SK-N-SH treated with all-trans-retinoic acid at 6 μM for 48 hours (cell line): ENCODE data around the gene PRKACA.

Experiments
- ATAC-seq: fragments of 200-7000 bp; cut with Tn5 transposase; 3 replicates; pipeline ENCODE4 v1.9.1; 2020; ENCODE audit warnings: mild to moderate bottlenecking, moderate library complexity
- ARNTL ChIP-seq: fragments of 450-650 bp; formaldehyde crosslinking; IDR thresholded peaks from 2 replicates; pipeline ENCODE4 v1.5.0; 2020; ENCODE audit warnings: low read depth, mild to moderate bottlenecking, moderate library complexity, borderline replicate concordance
- BACH2 ChIP-seq: fragments of 250-450 bp; sonication (Bioruptor Pico); IDR thresholded peaks from 2 replicates; pipeline ENCODE4 v1.9.0; 2021; ENCODE audit warnings: mild to moderate bottlenecking, borderline replicate concordance
- CSDC2 ChIP-seq: fragments of 250-450 bp; sonication (Bioruptor Pico); IDR thresholded peaks from 2 replicates; pipeline ENCODE4 v1.5.0; 2020; ENCODE audit warnings: mild to moderate bottlenecking, moderate library complexity
- ESRRG ChIP-seq: fragments of 250-450 bp; sonication (Bioruptor Pico); IDR thresholded peaks from 2 replicates; pipeline ENCODE4 v1.6.1; 2021; ENCODE audit warnings: mild to moderate bottlenecking
- GLIS3 ChIP-seq: fragments of 250-450 bp; sonication (Bioruptor Pico); IDR thresholded peaks from 2 replicates; pipeline ENCODE4 v1.5.0; 2020; ENCODE audit warnings: mild to moderate bottlenecking, moderate library complexity
- ISL1 ChIP-seq: fragments of 250-450 bp; sonication (Bioruptor Pico); IDR thresholded peaks from 2 replicates; pipeline ENCODE4 v2.1.2; 2022; ENCODE audit warnings: mild to moderate bottlenecking, moderate library complexity
- OSR1 ChIP-seq: fragments of 250-450 bp; sonication (Bioruptor Pico); IDR thresholded peaks from 2 replicates; pipeline ENCODE4 v1.8.0; 2022; ENCODE audit warnings: moderate library complexity, mild to moderate bottlenecking, inconsistent platforms
- PPARA ChIP-seq: fragments of 250-450 bp; sonication (Bioruptor Pico); IDR thresholded peaks from 2 replicates; pipeline ENCODE4 v1.5.0; 2020; ENCODE audit warnings: mild to moderate bottlenecking, borderline replicate concordance
- SNAI2 ChIP-seq: fragments of 250-450 bp; sonication (Bioruptor Pico); IDR thresholded peaks from 2 replicates; pipeline ENCODE4 v1.5.0; 2020; ENCODE audit warnings: mild to moderate bottlenecking, moderate library complexity
- TCF4 ChIP-seq: fragments of 250-450 bp; sonication (Bioruptor Pico); IDR thresholded peaks from 2 replicates; pipeline ENCODE4 v1.8.0; 2021; ENCODE audit warnings: mild to moderate bottlenecking, moderate library complexity, borderline replicate concordance
- TOX ChIP-seq: fragments of 250-450 bp; sonication (Bioruptor Pico); IDR thresholded peaks from 2 replicates; pipeline ENCODE4 v1.8.0; 2021; ENCODE audit warnings: mild to moderate bottlenecking, moderate library complexity, borderline replicate concordance
- ZC3H10 ChIP-seq: fragments of 250-450 bp; sonication (Bioruptor Pico); IDR thresholded peaks from 2 replicates; pipeline ENCODE4 v1.5.1; 2021; ENCODE audit warnings: mild to moderate bottlenecking, moderate library complexity
- ZFP3 ChIP-seq: fragments of 250-450 bp; sonication (Bioruptor Pico); IDR thresholded peaks from 2 replicates; pipeline ENCODE4 v1.5.0; 2020; ENCODE audit warnings: mild to moderate bottlenecking, moderate library complexity
- ZFP30 ChIP-seq: fragments of 450-650 bp; formaldehyde crosslinking; IDR thresholded peaks from 2 replicates; pipeline ENCODE4 v1.5.0; 2022; ENCODE audit warnings: mild to moderate bottlenecking, moderate library complexity
- ZNF565 ChIP-seq: fragments of 450-650 bp; formaldehyde crosslinking; conservative IDR thresholded peaks from 2 replicates; pipeline ENCODE4 v1.5.0; 2020; ENCODE audit warnings: low read depth, mild to moderate bottlenecking, moderate library complexity
- ZNF70 ChIP-seq: fragments of 450-650 bp; formaldehyde crosslinking; IDR thresholded peaks from 2 replicates; pipeline ENCODE4 v1.5.0; 2020; ENCODE audit warnings: mild to moderate bottlenecking, moderate library complexity
- TF ChIP-seq, protein P1 (sequence below): fragments of 250-450 bp; sonication (Bioruptor Pico); IDR thresholded peaks from 2 replicates; pipeline ENCODE4 v1.5.0; 2020; ENCODE audit warnings: mild to moderate bottlenecking, moderate library complexity
- TF ChIP-seq, protein P2 (sequence below): fragments of 250-450 bp; sonication (Bioruptor Pico); IDR thresholded peaks from 2 replicates; pipeline ENCODE4 v1.8.0; 2021; ENCODE audit warnings: low read depth, mild to moderate bottlenecking, moderate library complexity, borderline replicate concordance
- TF ChIP-seq, protein P3 (sequence below): fragments of 250-450 bp; sonication (Bioruptor Pico); IDR thresholded peaks from 2 replicates; pipeline ENCODE4 v1.5.1; 2020; ENCODE audit warnings: low read depth, mild to moderate bottlenecking, moderate library complexity
- TF ChIP-seq, protein P4 (sequence below): fragments of 250-450 bp; sonication (Bioruptor Pico); IDR thresholded peaks from 2 replicates; pipeline ENCODE4 v1.8.0; 2020; ENCODE audit warnings: mild to moderate bottlenecking, moderate library complexity, borderline replicate concordance
- TF ChIP-seq, protein P5 (sequence below): fragments of 250-450 bp; sonication (Bioruptor Pico); IDR thresholded peaks from 2 replicates; pipeline ENCODE4 v1.5.1; 2021; ENCODE audit warnings: mild to moderate bottlenecking, moderate library complexity

The PRKACA gene

DNA sequence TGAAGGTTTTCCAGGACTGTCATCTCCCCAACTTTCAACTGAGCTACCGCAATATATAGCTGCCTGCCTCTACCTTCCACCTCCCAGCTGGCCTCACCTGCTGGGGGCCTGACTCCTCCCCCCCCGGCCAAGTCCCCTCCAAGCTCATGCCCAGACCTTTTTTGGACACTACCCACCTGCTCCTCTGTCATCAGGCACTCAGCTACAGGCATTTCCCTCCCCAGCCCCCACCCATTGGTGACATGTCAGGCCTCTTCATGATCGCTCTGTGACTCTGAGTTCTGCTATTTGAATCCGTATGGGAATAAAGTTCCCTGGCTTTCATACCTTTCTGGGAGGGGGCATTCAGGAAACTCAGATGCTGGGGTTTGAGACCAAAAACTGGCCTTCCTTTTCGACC lies 1.8 kb downstream of the PRKACA start (continued):
- TF ChIP-seq, protein P1, sequence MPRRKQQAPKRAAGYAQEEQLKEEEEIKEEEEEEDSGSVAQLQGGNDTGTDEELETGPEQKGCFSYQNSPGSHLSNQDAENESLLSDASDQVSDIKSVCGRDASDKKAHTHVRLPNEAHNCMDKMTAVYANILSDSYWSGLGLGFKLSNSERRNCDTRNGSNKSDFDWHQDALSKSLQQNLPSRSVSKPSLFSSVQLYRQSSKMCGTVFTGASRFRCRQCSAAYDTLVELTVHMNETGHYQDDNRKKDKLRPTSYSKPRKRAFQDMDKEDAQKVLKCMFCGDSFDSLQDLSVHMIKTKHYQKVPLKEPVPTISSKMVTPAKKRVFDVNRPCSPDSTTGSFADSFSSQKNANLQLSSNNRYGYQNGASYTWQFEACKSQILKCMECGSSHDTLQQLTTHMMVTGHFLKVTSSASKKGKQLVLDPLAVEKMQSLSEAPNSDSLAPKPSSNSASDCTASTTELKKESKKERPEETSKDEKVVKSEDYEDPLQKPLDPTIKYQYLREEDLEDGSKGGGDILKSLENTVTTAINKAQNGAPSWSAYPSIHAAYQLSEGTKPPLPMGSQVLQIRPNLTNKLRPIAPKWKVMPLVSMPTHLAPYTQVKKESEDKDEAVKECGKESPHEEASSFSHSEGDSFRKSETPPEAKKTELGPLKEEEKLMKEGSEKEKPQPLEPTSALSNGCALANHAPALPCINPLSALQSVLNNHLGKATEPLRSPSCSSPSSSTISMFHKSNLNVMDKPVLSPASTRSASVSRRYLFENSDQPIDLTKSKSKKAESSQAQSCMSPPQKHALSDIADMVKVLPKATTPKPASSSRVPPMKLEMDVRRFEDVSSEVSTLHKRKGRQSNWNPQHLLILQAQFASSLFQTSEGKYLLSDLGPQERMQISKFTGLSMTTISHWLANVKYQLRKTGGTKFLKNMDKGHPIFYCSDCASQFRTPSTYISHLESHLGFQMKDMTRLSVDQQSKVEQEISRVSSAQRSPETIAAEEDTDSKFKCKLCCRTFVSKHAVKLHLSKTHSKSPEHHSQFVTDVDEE: no peak

DNA sequence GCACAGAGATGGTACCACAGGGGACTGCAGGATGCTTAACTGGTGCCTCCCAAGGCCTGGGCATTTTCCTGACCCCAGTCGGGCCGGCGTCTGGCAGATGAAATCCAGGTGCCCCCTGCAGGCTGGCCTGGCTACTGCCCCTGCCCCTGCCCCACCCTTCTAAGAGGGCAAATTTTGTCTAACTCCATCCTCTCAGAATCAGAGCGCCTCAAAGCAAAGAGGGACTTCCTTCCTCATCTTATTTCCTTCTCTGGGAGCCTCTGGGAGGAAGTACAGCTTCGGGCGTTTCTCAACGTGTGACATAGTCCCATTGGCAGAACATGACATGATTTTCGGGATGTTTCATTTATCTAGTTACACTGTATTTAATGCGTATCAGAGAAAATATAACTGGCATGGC lies 2.7 kb downstream of the PRKACA start:
- TF ChIP-seq, protein P1: no peak
- TF ChIP-seq, protein P2, sequence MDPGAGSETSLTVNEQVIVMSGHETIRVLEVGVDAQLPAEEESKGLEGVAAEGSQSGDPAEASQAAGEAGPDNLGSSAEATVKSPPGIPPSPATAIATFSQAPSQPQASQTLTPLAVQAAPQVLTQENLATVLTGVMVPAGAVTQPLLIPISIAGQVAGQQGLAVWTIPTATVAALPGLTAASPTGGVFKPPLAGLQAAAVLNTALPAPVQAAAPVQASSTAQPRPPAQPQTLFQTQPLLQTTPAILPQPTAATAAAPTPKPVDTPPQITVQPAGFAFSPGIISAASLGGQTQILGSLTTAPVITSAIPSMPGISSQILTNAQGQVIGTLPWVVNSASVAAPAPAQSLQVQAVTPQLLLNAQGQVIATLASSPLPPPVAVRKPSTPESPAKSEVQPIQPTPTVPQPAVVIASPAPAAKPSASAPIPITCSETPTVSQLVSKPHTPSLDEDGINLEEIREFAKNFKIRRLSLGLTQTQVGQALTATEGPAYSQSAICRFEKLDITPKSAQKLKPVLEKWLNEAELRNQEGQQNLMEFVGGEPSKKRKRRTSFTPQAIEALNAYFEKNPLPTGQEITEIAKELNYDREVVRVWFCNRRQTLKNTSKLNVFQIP: no peak
- TF ChIP-seq TOX (CRISPR knock-in tag): no peak
- TF ChIP-seq BACH2 (CRISPR knock-in tag): no peak
- TF ChIP-seq ZC3H10 (CRISPR knock-in tag): no peak
- no peak for TF ChIP-seq ZNF565
- no peak for TF ChIP-seq ISL1 (CRISPR knock-in tag)
- TF ChIP-seq GLIS3 (CRISPR knock-in tag): no peak
- no peak for TF ChIP-seq OSR1
- TF ChIP-seq SNAI2: no peak
- TF ChIP-seq, protein P3, sequence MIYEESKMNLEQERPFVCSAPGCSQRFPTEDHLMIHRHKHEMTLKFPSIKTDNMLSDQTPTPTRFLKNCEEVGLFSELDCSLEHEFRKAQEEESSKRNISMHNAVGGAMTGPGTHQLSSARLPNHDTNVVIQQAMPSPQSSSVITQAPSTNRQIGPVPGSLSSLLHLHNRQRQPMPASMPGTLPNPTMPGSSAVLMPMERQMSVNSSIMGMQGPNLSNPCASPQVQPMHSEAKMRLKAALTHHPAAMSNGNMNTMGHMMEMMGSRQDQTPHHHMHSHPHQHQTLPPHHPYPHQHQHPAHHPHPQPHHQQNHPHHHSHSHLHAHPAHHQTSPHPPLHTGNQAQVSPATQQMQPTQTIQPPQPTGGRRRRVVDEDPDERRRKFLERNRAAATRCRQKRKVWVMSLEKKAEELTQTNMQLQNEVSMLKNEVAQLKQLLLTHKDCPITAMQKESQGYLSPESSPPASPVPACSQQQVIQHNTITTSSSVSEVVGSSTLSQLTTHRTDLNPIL (CRISPR knock-in tag): no peak
- TF ChIP-seq ZNF70 (CRISPR knock-in tag): no peak
- TF ChIP-seq TCF4 (CRISPR knock-in tag): no peak
- ATAC-seq: no peak

DNA sequence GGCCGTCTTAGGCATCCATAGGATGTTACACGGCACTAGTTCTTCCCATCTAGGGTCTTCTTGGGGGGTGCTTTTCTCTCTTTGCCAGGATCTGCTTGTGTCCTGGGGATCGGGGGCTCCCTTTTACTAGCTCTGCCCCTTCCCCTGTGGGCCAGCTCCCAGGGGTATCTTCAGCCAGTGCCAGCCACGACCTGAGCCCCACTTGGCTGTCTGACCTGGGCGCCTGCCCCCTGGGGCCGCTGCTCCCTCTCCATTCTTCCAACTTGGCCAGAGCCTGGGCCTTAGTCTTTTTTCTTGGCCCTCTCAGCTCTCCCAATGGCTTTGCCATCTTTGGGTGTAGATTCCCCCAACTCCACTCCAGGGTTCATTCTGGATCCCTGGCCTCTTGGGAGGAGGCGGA lies 3.1 kb downstream of the PRKACA start:
- ATAC-seq: no peak
- TF ChIP-seq, protein P4, sequence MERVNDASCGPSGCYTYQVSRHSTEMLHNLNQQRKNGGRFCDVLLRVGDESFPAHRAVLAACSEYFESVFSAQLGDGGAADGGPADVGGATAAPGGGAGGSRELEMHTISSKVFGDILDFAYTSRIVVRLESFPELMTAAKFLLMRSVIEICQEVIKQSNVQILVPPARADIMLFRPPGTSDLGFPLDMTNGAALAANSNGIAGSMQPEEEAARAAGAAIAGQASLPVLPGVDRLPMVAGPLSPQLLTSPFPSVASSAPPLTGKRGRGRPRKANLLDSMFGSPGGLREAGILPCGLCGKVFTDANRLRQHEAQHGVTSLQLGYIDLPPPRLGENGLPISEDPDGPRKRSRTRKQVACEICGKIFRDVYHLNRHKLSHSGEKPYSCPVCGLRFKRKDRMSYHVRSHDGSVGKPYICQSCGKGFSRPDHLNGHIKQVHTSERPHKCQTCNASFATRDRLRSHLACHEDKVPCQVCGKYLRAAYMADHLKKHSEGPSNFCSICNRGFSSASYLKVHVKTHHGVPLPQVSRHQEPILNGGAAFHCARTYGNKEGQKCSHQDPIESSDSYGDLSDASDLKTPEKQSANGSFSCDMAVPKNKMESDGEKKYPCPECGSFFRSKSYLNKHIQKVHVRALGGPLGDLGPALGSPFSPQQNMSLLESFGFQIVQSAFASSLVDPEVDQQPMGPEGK: no peak
- TF ChIP-seq, protein P2: no peak
- TF ChIP-seq ZNF70 (CRISPR knock-in tag): no peak
- TF ChIP-seq, protein P5, sequence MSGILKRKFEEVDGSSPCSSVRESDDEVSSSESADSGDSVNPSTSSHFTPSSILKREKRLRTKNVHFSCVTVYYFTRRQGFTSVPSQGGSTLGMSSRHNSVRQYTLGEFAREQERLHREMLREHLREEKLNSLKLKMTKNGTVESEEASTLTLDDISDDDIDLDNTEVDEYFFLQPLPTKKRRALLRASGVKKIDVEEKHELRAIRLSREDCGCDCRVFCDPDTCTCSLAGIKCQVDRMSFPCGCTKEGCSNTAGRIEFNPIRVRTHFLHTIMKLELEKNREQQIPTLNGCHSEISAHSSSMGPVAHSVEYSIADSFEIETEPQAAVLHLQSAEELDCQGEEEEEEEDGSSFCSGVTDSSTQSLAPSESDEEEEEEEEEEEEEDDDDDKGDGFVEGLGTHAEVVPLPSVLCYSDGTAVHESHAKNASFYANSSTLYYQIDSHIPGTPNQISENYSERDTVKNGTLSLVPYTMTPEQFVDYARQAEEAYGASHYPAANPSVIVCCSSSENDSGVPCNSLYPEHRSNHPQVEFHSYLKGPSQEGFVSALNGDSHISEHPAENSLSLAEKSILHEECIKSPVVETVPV (CRISPR knock-in tag): no peak
- no peak for TF ChIP-seq ISL1 (CRISPR knock-in tag)
- no peak for TF ChIP-seq ZC3H10 (CRISPR knock-in tag)
- TF ChIP-seq ARNTL (CRISPR knock-in tag): no peak
- no peak for TF ChIP-seq TOX (CRISPR knock-in tag)
- TF ChIP-seq, protein P1: no peak
- no peak for TF ChIP-seq CSDC2 (CRISPR knock-in tag)
- TF ChIP-seq ZFP3: no peak
- TF ChIP-seq TCF4 (CRISPR knock-in tag): no peak
- no peak for TF ChIP-seq ZNF565
- TF ChIP-seq BACH2 (CRISPR knock-in tag): no peak
- TF ChIP-seq ESRRG (CRISPR knock-in tag): no peak
- TF ChIP-seq ZFP30 (CRISPR knock-in tag): no peak
- TF ChIP-seq PPARA (CRISPR knock-in tag): no peak
- no peak for TF ChIP-seq GLIS3 (CRISPR knock-in tag)
